Activated CD8-positive, alpha-beta memory T cell treated with anti-CD3 and anti-CD28 coated beads, Interleukin-2, amount 50 U/mL, for 24 hours (primary cell): ENCODE measurements around the gene OTUD6A.
"Not testable (repeated sequence)": the region's sequence is repeated elsewhere in the genome, so short reads cannot be mapped to it uniquely, and the experiment has no call there.

Source experiments
- DNase-seq: peaks from one replicate; pipeline ENCODE4 v3.0.0-alpha.2; 2020; ENCODE audit errors: extremely low read depth

OTUD6A gene

DNA sequence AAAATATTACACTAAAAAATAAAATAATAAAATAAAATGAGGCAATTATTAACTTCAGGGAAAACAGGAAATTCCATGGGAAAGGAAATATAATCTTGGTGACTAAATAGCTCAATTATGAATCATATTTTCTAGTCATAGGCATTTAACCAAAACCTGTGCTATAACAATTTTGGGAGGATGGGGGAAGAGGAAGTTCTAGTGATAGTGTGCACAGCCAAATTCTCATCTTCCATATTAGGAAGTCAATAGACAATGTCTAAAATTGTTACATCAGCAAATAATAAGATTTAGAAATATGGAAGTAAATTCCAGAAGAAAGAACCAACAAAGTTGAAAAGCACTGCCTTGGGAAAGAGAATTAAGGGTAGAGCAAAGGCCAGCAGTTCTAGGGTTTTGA lies 15.3 kb upstream of the OTUD6A start:
- DNase-seq: no peak

DNA sequence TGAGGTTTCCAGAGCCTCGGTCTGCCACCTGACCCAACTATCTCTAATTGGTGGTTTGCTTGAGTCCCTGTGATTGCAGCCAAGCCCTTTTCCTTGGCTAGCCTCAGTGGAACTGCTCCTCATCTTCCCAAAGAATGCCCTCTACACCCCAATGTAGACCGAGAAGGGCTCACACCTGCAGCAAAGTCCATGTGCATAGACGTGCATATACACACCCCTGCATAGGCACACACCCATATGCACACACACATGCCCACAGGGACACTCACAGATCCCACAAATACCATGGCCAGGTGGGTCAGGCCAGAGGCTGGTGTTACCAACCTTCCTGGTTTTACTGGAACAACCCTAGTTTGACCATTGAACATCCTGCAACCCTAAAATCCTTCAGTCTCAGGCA lies 12.9 kb upstream of the OTUD6A start:
- no peak for DNase-seq

DNA sequence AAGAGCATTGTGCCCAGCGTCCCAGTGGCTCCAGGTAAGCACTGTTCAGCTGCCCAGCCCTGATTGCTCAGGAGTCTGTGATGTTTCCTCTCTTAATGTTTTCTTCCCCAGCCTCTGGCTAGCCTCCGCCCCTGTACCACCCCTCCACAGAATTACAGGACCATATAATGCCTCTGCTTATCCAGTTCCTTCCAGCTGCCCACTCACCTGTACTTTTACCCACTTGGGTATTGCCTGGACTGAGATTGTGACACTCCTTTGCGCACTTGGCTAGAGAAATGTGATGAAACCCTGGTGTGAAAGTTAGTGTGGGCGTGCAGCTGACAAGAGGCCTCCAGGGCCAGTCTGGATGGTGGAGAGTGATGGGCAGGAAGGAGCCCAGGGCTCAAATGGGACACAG lies 12.3 kb upstream of the OTUD6A start, which contains the start of gene AWAT2:
Gene AWAT2 (minus strand): TSS at position 14 of the 400 bp plus-strand sequence. CDS start 6 bp downstream, at position 8.
- no peak for DNase-seq

DNA sequence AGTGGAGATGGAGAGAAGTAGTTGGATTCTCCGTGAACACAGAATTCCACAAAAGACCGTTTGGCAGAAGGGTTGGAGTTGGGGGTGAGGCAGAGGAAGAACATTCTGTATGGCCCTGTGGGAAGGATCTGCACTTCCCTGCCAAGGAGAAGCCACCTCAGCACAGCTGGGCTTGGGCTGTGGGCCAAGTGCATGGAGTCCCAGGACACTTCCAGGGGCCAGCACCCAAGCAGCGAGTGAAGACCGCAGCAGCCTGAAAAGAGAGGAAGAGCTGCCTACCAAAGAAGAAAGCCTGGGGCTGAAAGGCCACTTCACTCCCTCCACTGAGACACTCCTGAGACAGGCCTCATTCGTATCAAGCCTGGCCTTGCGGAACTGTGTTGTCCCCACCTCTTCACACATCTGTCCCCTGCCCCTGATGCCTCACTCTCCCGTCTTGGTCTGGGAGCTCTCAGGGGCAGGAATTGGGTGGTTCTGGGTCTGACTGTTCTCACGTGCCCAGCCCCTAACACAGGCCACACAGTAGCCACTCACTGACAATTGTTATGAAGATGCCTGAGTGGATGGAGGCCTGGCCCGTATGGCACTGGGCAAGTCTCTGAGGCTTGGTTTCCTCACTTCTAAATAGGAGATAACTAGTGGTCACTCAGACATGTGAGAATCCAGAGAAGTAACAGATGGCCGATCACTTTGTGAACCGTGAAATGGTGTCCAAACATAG lies 9.2 kb upstream of the OTUD6A start:
- DNase-seq: no peak

DNA sequence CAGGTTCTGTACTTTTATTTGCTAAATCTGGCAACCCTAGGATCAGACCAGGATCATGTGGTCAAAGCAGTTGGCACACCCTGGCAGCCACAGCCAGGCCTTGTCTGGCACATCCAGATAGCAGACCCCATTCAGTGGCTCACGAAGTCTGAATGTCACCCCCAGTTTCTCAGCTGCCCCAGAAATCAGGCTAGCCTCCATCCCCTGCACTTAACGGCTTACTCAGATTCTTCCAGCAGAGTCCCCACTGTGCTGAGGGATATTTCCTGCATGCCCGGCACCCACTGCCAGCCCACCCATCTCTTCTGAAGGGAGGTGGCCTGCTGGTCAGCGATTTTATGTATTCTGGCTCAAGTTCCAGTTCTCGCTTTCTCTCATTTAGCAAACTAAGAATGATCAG lies 7.9 kb upstream of the OTUD6A start:
- DNase-seq: no peak

DNA sequence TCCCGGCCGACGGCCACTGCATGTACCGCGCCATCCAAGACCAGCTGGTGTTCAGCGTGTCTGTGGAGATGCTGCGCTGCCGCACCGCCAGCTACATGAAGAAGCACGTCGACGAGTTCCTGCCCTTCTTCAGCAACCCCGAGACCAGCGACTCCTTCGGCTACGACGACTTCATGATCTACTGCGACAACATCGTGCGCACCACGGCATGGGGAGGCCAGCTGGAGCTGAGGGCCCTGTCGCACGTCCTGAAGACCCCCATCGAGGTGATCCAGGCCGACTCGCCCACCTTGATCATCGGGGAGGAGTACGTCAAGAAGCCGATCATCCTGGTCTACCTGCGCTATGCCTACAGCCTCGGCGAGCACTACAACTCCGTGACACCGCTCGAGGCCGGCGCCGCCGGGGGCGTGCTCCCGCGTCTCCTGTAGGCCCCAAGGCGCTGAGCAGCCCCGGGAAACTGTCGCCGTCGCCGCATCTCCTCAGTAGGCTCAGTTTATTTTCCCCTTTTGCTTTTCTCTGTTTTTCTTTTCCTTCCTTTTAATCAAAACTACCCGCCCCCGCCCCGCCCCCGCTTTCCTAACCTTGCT lies 799 bp downstream of the OTUD6A start:
- no peak for DNase-seq

DNA sequence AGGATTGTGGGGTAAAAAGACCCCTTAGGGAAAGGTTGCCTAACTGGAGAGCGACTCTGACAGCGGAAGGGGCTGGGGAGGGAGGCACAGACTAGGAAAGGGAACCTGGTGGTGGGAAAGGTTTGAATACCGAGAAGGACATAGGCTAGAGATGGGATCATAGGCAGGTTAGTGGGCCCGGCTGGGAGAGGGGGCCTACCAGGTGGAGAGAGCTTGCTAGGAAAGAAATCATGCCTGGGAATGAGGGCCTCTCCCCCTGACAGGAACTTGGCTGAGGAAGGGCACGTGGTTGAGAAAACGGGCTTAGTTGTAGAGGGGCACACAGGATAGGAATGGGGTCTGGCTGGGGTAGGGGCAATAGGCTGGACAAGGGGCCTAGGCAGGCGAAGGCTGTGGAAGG lies 4.4 kb downstream of the OTUD6A start:
- no peak for DNase-seq

DNA sequence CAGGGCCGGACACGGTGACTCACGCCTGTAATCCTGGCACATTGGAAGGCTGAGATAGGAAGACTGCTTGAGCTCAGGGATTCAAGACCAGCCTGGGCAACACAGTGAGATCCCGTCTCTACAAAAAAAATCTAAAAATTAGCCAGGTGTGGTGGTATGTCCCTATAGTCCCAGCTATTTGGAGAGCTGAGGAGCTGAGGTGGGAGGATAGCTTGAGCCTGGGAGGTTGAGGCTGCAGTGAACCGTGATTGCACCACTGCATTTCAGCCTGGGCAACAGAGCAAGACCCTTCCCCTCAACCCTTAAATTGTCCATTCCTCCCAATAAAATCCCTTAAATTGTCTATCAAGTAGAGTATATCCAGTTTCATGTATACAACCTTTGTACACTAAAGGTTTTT lies 17.0 kb downstream of the OTUD6A start:
- DNase-seq: no peak

DNA sequence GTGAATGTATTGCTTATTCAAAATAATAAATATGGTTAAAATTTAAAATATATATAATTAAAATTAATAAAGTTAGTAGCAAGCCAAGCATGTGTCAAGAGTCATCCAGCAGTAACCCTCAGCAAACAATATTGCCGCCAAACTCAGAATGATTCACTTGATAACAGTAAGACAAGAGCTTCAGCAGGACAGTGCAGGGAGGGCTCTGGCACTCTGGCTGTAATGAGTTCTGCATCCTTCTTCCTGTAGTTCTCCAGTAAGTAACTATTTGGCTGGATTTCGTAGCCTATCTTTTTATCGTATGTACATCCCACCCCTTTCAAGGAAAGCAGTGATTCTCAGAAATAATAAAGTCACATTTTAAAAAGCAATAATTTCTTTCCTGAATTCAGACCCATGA lies 17.6 kb downstream of the OTUD6A start:
- DNase-seq: no peak

DNA sequence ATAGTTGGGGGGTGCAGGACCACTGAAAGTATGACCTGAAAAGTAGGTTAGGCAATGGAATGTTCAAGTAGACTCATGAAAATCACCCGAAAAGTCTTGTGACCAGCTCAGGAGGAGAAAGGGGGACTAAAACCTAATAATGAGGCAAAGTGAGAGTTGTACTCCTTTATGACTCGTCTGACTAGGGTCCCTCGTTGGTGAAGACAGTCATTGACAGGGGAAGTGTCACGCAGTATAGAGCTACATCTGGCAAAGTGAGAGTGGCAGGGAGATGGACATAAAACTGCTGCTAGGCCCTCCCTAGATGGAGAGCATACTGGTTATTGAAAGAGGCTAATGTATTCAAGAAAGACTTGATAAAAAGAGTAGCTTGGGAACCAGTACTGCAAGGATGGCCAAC lies 20.5 kb downstream of the OTUD6A start:
- no peak for DNase-seq

DNA sequence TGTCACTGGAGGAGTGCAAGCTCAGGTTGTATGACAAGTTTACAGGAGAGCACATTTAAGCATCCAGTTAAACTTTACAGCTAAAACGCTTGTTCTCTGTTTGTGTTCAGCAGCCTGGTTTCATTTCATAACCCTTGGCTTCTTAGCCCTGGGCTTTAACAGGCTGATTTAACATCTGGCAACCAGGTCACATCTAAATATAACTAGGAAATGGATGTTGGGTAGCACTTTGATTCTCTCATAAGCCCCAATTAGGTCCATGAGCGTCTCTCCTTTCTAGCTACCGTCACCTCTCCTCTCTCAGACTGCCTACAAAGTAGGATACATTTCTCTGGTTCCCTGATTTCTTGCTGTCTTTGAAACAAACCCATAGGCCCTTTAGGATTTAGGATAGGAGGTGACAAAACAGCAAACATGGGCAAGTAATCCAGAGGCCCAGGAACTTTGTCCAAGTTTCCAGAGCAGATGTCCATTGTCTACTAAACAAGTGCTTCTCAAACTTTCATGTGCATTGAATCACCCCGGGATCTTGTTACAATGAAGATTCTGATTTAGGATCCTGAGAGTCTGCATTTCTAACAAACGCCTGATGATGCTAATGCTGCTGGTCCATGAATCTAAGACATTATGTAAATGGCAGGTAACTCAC lies 22.5 kb downstream of the OTUD6A start:
- DNase-seq: no peak

DNA sequence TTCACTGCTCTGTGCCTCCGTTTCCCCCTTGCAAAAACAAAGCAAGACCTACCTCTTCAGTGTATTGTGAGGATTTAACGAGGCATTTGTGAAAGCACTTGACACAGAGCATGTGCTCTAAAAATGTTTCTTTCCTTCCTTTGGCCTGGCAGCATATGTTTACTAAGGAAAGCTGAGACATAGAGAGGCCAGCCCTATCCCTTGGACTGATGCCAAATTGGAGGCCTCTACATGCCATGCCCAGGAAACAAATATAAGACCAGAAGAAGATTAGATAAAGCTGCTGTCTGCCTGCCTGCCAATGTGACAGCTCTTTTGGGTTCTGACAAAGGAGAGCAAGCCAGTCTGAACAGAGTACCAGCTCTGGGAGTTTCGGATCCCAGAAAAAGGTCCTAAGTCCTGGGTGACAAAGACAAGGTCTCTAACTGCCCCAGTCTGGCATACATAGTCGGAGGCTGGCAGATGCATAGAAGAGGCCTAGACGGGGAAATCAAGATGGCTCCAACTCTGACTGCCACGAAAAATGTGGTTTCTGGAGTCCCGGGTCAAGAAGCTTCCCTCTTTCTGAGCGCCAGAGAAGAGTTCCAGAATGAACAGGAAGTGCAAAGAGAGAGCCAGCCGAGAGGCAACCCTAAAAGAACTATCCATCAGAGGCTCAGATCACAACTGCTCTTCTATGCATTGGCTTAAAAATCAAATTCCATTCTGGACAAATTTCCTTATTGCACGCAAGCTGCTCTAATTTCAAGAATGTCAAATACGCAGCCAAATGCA lies 25.8 kb downstream of the OTUD6A start:
- no peak for DNase-seq

DNA sequence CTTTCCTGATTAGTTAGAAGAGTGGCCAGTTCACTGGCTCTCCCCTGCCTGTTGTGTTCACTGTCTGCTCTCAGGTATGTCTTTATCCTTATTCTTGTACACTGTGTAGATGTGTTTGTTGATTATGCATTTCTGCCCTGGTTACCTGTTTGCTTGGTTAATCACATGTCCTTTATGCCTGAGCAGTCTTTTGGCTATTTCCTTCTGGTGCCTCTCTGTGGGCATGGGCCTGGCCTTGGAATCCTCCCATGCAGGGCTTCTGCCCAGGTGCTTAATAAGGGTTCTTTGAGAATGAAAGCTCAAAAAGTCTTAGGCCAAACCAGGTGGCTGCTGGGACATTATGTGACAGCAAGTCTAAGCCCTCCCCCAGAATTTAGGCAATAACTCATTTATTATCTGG lies 26.5 kb downstream of the OTUD6A start:
- no peak for DNase-seq

DNA sequence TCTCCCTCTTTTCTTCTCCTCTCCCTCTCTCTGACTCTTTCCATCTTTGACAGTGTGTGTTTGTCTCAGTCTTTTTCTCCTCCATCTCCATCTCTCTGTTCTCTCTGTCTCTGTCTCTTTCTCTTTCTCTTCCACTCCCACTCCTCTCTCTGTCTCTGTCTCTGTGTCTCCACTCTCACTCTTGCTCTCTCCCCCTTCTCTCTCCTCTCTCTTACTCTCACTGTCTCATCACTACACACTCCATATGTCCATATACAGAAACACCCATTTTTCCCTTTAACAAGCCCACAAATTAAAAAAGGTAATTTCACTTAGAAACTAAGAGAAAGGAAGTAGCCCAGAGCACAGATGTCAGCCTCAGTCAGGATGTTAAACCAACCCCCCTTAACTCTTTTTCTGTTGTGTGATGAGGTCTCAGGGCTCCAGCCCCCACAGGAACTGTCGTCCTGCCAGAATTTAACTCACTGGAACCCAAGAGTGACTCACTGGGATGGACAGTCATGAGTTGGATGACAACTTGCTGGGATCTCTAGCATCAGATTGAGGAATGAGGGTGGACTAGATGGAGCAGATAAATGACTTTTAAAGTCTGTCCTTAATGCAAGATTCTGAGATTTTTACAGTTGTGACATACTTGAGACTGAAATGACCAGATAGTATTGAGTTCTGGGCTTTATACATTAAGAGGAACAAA lies 27.5 kb downstream of the OTUD6A start:
- no peak for DNase-seq

DNA sequence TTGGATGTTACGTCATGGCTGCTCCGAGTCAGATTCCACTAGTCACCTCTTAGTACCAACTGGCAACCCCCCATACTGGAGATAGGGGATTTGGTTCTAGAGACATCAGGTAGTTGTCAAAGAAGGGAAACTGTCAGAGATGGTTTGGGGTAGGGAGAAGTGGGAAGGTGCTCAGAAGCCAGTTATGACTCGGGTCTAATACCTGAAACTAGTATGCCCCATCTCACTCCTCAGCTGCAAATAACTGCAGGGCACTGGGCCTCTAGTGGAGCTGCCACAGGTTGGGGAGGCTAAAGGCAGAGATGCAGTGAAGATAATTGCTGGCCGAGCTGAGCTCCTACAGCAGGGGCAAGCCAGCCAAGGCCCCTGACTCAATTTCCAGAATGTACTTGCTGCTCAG lies 30.0 kb downstream of the OTUD6A start:
- DNase-seq: no peak

DNA sequence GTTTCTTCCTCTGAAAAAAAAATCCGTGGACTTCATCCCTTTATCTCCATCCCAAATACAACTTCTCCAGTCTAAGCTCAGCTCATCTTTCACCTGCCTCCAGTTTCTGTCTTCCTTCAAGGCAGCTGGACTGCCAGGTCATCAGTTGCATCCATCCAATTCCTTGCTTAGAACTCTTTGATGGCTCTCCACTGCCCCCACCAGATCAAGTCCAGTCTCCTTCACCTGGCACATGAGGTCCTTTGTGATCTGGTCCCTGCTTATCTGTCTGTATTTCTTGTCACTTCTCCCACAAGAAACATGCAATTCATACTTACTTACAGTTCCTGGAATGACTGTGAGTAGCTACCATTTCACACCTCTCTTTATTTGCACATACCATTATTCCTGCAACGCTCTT lies 33.8 kb downstream of the OTUD6A start:
- DNase-seq: no peak

DNA sequence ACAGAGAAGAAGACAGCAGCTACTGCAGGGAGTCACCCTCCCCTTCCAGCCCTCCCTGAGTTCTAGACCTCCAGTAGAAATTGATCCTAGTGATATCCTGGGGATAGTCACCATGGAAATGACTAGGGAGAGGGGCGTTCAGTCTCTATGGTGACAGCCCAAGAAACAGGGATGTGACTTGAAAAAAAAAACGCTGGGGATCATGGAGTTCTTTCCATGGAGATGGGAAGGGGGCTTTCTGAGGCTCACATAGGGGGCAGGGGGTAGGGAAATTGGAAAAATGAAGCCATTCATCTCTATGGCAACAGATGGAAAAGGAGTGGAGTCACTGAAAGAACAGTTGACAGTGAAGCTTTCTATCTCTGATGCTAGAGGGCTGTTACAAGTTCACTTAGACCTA lies 43.0 kb downstream of the OTUD6A start:
- no peak for DNase-seq

DNA sequence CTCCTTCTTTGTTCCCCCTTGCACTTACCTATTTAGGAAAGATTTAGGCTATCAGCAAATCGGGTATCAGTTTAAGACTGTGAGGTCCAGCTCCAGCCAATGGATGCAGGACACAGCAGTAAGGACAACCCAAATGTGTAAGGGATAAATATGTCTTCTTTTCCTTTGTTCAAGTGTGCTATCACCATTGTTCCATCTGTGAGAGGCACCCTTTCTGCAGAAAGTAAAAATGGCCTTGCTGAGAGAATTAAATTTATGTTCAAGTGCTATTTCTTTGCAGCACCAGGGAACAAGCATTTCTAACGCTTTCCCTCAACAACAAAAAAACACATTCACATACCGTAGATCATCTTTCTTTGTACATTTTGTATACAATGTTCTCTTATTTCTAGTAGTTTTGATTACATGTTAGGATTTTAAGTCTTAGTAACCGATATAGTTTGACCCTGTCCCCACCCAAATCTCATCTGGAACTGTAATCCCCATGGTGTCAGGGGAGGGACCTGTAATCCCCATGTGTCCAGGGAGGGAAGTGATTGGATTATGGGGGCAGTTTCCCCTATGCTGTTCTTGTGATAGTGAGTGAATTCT lies 49.3 kb downstream of the OTUD6A start:
- DNase-seq: not testable (repeated sequence)
